Skeletal muscle cell (primary cell): ENCODE measurements around the gene CPED1.

Experiments
- DNase-seq: peaks from one replicate; pipeline ENCODE4 v3.0.0-alpha.2; 2010; ENCODE audit warnings: low read depth
- H3K4me3 ChIP-seq: 2 replicates; pipeline ENCODE4 v1.5.1; 2011; ENCODE audit warnings: low read depth, mild to moderate bottlenecking, control low read depth, low read length, moderate library complexity

The CPED1 gene

DNA sequence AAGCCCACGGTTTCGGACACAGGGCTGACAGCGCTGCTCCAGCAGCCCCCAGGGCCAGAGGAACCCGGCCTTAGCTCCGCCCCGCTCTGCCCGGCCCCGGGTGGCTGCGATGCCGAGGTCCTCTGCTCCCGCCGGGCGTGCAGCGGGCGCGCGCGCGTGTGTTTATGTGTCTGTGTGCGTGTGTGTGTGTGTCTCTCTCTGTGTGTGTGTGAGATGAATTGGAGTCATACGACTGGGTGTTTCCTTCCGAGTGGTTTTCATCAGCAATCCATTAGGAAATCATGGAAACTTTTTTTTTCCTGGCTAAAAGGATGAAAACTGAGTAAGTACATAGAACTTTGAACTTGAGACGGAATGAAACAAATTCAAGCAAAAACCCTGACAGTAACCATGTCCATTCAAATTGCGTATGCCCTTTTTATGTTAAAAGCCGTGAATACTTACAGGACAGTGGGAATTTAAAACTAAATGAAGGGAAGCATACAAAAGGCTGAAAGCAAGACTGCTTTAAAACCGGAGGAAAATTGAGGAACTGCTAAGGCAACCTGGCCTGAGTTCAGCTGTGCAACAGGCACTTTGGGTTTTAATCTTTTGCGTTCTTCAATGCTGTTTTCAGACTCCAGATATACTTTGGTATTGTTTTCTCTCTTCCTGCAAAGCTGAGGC, at the start of gene CPED1:
Gene CPED1 (plus strand): TSS at position 121 of the 666 bp plus-strand sequence. CDS start 911 bp downstream, outside the sequence.
- DNase-seq: no peak
- H3K4me3 ChIP-seq: peak within 1 kb of the TSS; percentile 53

DNA sequence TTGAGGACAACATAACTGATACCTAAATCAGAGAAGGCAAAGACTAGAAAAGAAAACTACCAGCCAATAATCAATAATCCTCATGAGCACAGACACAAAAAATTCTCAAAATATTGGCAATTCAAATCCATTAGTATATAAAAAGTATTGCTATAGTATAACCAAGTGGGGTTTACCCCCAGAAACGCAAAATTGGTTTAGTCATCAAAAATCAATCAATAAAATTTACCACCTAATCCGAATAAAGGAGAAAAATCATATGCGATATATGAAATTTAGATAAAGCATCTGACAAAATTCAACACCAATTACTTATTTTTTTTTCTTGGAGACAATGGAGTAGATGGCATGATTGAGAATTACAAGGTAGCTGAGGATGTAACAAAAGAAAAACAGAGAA, 49.2 kb upstream of the CPED1 start:
- no peak for DNase-seq
- H3K4me3 ChIP-seq: no peak overlapping the region

DNA sequence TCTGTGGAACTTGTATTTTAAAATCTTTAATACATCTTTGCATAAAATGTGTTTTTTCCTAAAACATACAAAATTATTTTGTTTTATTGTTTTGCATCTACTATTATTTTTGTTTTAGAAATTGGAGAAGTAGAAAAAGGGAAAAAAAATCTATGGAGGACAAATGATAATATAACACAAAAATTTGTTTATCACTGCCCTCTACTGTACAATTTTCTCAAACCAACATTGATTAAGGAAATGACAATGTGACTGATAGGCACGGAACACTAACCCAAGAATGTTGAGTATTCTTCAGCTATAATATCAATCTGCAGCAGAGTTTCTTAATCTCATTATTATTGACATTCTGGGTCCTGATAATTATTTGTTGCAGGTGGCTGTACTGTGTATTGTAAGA, 47.4 kb upstream of the CPED1 start:
- DNase-seq: no peak
- H3K4me3 ChIP-seq: no peak overlapping the region

DNA sequence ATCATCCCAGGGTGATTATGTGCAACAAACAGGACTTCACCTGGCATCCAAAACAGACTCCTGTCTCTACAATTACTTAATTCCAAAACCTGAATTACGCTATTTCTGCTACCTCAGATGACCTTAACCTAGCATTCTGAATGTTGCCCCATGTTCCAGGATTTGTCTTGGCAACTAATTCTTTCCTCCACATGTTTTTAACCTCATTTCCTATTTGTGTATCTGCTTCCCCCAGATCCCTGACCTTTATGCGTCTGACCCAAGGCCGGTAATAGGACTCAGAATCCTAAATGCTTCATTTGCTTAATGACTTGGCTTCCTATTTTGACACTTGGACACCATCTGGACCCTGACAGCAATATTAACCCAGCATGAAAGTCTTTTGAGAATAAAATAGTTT, 46.7 kb upstream of the CPED1 start:
- no peak for DNase-seq
- no peak overlapping the region for H3K4me3 ChIP-seq

DNA sequence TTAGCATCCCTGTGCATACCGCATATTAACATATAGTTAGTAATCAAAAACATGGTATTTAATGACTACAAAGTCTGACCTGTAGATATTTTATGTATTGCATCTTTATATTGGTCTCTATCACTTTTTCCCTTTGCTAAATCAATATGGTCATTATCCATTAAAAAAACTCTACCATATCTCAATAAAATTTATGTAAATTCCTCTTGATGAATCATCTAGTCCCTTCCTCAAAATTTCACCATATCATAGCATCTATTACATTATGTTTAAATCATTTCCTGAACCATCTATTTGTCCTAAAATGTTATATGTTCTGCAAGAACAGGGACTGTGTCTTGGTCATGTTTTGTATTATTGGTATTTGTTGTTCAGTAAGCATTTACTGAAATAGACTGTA, 45.6 kb upstream of the CPED1 start:
- DNase-seq: no peak

DNA sequence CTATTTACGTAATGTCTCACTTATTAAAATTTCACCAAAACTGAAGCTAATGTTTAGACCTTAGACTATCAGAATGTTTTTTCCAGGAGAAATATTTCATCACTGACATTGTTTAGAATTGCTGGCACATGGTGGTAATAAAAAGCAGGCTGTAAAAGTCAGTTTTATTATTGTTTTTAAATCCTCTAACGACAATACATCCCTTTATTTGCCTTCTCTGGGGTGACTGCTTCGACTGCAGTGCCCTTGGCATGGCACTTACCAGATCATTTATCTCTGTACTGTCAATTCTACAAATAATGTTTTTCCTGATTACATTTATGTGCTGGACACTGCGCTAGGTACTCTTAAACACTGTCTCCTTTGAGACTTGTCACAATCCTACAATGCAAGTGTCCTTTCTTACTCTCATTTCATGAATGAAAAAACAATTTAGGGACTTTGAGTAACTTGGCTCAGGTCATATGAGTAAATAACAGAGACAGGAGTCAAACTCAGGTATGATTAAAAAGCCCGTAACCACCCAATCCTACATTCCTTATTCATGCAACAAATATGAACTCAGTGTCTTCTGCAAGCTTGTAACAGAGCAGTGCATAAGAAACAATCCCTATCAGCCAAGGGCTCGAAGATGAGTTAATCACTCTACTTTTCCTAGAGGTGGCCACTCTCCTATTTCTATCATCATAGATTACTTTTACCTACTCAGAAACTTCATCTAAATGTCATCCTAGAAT, 43.5 kb upstream of the CPED1 start:
- DNase-seq: no peak

More for the DNA sequence above, 45.6 kb upstream of the CPED1 start:
- no peak overlapping the region for H3K4me3 ChIP-seq

DNA sequence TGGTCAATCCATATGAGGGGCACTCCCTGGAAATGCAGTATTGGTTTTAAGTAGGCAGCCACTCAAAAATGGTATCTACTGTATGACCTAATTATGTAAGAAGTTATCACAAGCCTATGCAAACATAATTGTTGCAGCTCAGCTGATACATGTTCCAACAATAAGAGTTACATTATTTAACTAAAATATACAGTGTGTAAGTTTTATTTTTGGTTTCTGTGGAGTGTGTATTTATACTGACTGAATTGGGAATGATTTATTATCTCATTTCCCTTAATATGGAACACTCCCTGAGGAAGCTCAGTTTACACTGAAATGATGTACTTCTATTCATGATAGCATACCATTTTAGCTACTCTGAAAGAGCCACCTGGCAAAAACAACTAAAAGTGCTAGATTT, 40.5 kb upstream of the CPED1 start:
- H3K4me3 ChIP-seq: no peak overlapping the region
- no peak for DNase-seq

More for the DNA sequence above, 43.5 kb upstream of the CPED1 start:
- H3K4me3 ChIP-seq: no peak overlapping the region

DNA sequence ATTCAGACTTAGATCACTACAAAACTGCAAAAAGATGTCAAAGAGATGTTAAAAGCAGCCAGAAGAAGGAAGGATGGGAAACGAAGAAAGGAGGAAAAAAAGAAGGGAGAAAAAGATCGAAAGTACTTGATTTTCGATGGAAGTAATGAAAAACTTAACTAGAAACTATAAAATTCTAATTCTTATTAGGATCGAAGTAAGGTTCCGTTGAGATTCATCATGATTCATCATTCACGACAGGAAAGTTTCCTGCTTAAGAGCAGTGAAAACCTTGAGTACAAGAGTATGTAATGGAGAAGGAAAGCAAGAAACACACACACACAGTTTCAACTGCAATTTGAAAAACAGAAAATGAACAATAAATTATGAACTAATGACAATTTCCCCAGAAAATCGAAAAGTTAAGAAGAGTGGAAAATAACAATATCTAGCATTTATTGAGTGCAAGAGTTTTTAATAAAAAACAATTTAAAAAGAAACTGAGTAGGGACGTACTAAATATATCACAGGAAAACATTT, 39.1 kb upstream of the CPED1 start:
- H3K4me3 ChIP-seq: peak overlapping the region; percentile 75

DNA sequence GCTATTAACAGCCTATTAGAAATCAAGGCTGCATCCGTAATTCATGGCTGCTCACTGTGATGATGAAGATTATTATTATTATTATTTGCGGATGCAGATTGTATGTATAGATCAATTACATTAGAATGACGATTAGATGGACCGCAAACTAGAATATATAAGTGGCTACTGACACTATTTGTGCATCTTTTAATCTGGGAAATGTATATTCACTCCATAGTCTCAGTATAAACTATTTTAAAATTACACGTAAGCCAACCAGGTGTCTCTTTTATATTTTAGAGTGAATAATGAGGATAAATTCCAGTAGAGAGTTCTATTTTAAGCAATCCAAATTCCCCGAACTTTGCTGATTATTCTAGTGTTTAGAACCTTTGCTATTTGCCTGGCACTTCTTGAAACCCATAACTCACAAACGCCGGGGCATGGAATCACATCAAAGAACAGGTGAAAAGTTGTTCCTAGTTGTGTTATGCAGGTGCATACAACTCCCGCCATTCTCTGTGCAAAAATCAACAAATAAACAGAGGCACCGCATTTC, 38.4 kb upstream of the CPED1 start:
- peak overlapping the region; percentile 75 for H3K4me3 ChIP-seq
- no peak for DNase-seq

More for the DNA sequence above, 39.1 kb upstream of the CPED1 start:
- DNase-seq: no peak

DNA sequence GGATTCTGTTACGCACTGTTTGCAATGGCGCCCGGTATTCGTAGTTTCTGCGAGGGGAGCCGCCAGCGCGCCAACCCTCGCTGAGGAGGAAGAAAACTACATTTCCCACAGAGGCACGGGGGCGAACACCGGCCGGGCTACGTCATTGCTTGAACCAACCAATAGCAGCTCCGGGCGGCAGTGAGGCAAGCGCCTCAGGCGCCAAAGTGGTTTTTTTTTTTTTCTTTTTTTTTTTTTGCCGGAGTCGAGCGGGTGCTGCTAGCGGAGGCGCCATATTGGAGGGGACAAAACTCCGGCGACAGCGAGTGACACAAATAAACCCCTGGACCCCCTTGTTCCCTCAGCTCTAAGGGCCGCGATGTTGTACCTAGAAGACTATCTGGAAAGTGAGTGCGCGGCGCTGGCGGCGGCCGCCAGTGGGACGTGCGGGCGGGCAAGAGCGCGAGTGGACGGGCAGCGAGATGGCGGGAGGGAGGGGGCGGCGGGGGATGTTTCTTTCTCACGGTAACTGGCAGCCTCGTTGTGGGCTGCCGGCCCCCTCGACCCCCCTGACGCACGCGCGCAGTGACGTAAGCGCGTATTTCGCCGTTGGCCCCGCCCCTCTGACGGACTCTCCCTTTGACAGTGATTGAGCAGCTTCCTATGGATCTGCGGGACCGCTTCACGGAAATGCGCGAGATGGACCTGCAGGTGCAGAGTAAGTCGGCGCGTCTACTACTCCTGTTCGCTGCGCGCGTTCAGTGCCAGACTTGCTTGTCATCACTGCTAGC, 37.8 kb upstream of the CPED1 start, which contains the start of gene ING3:
Gene ING3 (plus strand): TSS at position 239 of the 770 bp plus-strand sequence. CDS start 120 bp downstream, at position 359.
- peak within 1 kb of the TSS; percentile 75 for H3K4me3 ChIP-seq
- peak; percentile 92 for DNase-seq

DNA sequence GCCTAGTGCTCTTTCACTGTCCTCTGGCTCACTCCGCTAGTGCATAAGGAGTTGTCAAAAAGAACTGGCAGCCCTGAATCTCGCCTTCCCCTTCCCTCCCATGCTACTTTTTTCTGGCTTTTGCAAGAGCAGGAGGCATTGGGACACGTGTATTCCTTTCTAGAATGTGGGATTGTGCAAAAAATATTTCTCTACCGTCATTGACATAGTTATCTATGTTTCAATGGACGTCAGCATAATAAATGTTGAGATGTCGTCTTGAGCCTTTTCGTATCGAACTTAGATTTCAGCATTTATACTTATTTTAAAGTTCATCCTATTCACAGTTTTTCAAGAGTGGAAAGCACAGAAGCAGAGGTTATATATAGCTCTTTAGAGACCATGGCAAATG, 37.2 kb upstream of the CPED1 start:
- DNase-seq: no peak
- peak overlapping the region; percentile 75 for H3K4me3 ChIP-seq

DNA sequence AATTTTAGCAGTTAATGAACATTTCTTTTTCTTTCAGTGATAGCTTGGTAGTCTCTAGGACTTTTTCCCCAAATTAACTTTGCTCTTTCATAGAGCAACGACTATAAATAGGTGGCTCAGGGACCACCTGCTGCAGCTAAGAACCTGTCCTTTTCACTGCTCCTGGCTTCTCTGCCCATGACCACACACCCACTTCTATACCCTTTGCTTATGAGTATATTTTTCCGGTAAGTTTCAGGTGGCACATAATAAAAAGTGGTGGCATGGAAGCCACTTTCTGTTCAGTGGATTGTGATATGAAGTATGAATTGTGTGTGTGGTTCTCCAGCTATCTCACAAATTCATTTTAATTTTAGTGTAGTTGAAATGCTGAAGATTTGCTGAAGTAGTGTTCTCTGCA, 36.7 kb upstream of the CPED1 start:
- no peak overlapping the region for H3K4me3 ChIP-seq
- DNase-seq: no peak

DNA sequence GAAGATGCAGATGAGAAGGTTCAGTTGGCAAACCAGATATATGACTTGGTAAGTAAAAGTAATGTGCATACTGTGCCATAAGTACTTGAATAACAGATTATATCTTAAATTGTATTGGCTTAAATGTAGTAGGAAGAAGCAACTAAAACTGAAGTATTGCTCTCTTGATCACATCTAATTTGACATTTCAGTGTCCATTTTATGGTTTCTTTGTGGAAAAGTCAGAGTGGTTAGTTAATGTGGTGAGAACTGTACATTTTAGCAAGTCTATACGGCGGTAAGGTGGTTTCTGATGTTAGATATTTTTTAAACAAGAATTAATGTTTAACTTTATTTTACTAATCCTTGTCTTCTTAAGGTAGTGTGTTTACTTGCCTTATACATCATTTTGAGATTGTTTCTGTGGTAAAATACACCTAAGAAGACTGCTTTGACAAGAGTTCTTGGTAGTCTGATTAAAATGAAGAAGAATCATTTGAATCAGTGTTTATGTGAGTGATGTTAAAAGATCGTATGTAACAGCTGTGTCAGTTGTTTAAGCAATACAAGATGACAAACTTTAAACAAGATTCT, 32.8 kb upstream of the CPED1 start:
- H3K4me3 ChIP-seq: no peak overlapping the region
- no peak for DNase-seq

DNA sequence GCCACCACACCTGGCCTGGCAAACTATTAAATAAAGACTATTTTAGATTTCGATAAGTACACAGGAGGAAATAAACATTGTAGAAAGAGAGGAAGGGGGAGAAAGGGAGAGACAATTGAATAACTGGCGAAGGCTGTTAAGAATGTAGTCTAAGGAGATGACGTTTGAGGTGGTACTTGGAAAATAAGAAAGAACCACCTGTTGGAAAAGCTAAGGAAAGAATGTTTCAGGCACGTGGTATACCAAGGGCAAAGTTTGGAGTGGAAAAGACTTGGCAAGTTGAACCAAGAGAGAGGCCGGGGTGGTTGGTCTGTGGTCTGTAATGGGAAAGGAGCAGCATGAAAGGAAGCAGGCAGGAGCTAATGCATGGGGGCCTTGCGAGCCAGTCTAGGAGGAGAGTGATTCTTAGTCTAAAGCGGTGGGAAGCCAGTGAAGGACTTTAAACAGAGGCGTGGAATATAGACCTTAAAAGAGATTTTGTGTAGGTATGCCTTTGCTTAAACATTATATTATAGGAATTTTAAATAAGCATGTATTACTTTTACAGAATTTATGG, 28.5 kb upstream of the CPED1 start:
- no peak for DNase-seq
- no peak overlapping the region for H3K4me3 ChIP-seq

DNA sequence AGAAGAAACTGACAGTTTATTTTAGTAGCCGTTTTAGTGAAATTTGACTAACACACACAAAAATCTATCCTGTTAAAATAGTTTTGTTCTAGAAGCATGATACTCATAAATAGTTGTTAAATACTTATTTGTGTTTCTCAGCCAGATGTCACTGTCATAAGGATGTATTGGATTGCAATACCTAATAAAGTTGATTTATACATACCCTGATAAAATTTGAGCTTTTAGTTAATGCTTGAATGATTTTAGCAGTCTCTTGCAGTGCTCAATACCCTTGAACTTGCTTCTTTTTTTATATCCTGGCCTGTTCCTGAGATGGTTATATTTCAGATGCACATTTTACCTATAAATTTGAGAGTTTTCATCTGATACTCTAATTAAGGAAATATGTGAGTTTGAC, 27.8 kb upstream of the CPED1 start:
- no peak overlapping the region for H3K4me3 ChIP-seq
- no peak for DNase-seq

DNA sequence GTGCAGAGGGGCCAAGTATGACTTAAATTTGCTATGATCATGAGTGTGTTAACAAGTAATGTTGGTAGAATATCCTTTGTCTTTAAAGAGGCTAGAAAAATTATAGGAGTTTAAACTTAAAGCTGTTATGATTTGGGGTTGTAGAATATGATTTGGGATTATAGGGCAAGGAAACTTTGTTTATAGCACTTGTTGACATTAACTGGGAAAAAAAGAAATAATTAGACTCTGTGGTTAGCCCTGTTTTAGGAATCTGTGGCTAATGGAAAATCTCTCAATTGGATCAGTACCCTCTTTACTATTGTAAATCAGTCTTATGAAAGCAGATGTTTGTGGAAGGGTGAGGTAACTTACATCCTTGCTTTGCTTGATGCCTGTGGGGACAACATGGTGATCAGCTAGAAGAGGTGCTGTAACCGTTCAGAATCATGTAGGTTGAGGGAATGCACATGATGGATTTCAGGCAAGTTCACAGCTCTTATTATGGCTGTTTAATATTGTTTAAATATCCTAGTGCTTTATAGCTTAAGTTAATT, 26.8 kb upstream of the CPED1 start:
- no peak for DNase-seq
- H3K4me3 ChIP-seq: no peak overlapping the region

DNA sequence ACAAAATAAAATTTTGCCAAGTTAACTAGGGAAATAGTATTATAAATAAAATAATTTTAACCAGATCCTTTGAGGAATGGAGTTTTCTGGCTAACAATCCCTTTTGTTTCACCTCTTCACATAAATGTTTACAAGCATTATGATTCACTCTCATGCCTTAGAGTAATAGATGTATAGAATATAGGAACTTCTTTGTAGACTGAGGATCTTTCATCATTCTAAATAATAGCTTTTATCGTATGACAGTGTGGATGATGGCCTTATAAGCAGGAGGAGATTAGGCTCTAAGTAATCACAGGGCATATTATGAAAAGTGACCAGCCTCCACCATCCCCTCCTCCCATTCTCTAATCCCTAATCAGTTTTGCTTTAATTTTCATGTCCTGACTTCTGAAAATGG, 24.4 kb upstream of the CPED1 start:
- H3K4me3 ChIP-seq: no peak overlapping the region

DNA sequence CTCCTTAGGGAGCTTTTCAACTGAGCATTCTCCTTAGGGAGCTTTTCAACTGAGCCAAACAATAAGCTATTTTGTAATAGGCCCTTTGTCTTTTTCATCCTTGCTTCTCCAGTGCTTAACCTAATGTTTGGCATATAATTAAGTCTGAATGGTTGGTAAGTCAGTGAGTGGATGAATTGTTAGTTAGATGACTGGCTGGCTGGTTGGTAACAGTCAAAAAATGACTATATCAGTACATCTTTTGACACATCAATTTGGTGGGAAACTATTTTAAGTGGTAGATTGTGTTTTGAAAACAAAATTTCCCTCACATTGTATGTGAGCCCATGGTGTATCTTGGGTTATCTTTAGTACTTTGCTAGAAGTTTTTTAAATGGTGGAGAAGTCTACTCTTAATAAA, 21.6 kb upstream of the CPED1 start:
- H3K4me3 ChIP-seq: no peak overlapping the region
- no peak for DNase-seq

More for the DNA sequence above, 24.4 kb upstream of the CPED1 start:
- no peak for DNase-seq

DNA sequence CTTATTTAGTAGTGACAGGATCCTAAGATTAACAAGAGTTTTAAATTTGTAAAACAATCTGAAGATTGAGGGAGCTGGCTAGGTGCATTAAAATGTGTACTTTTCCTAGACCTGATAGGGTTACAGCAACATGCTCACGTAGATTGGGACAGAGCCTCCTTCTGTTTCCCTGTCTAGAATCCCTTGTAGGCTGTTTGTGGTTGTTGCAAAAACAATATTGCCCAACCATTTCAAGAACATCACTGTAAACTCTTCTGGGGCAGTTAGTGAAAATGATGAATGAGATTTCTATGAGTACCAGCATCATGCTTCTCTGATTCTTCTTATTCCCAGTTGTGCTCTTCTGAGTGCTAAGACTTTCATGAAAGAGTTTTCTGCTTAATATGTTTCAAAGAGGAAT, 14.7 kb upstream of the CPED1 start:
- no peak for DNase-seq
- H3K4me3 ChIP-seq: no peak overlapping the region
